ENCODE data around the gene TMSB4Y. TPM values are rescaled to one million over a fixed set of nuclear protein-coding genes. Genes with fewer than 3 reads are reported as not detected.
A peak's percentile ranks its signal among the peaks of the same experiment; 100 is the strongest.

Gene TMSB4Y
- polyA plus RNA-seq, 2 of the 4 experiments (the other 2 are of a cell fraction): 0.98 to 2.2 TPM

- peak; percentile 31; the same call in 1 of the 3 replicates for TF ChIP-seq SMC3 (IDR thresholded peaks at IDR 0.05)
- no peak for TF ChIP-seq ZFP36 (IDR thresholded peaks at IDR 0.05; ENCODE audit: borderline replicate concordance, partially characterized antibody)
- TF ChIP-seq JUNB (IDR thresholded peaks at IDR 0.05): no peak
- peak; percentile 54 to 56 for TF ChIP-seq RAD21 (conservative IDR thresholded peaks at IDR 0.05 in 1 of 2, IDR thresholded peaks at IDR 0.05 in 1 of 2)
- peak; percentile 41 for TF ChIP-seq CTCF (IDR thresholded peaks at IDR 0.05)
- no peak for TF ChIP-seq ATOH8 (CRISPR knock-in tag; IDR thresholded peaks at IDR 0.05; ENCODE audit: low read depth)
- TF ChIP-seq MAFK (IDR thresholded peaks at IDR 0.05; ENCODE audit: partially characterized antibody): no peak
- CTCF ChIA-PET: no interaction called here
- Histone ChIP-seq H3K4me3 (no peak overlapping the region), H3K4me1 (no peaks in the 10 kb centered on the region), H3K4me2 (no peak overlapping the region; the same call in 2 of the 3 replicates), H3K27ac (no peak overlapping the region), H3K9me3 (no peaks in the 10 kb centered on the region)
- DNase-seq (ENCODE audit: low read depth in 1 of 2, low spot score in 1 of 2): peak in 1 of 2 experiments; percentile 22
- peak in 1 of 2 experiments; percentile 51; a peak in 3 of 6 replicates for ATAC-seq
- FAIRE-seq: no peak
- 12% methylated on average over 10 of the region's 10 CpGs for WGBS (ENCODE audit: missing lambda C conversion rate)
- POLR2A ChIA-PET: no interaction called here
Observed at GRCh38 chrY:13738618-13739017, 34.9 kb downstream of the TMSB4Y start.

- 16% methylated on average over 9 of the region's 60 CpGs for WGBS (ENCODE audit: missing lambda C conversion rate)
- Histone ChIP-seq H3K4me3 (peak overlapping the region; percentile 41), H3K27ac (peak overlapping the region in 1 of 2 experiments; percentile 39; a peak in 1 of 6 replicates), H3K4me2 (peak overlapping the region; percentile 72), H3K4me1 (no peaks in the 10 kb centered on the region), H3K9me3 (no peaks in the 10 kb centered on the region)
- DNase-seq (ENCODE audit: low read depth in 1 of 2, low spot score in 1 of 2) (peak in 1 of 2 experiments; percentile 38), FAIRE-seq (no peak), ATAC-seq (peak; percentile 91 to 92)
- POLR2A ChIA-PET: no interaction called here
- CTCF ChIA-PET: no interaction called here
- TF ChIP-seq FOSL2 (IDR thresholded peaks at IDR 0.05) (no peak), FOSL2 (CRISPR knock-in tag; IDR thresholded peaks at IDR 0.05) (no peak), BHLHE40 (IDR thresholded peaks at IDR 0.05; ENCODE audit: low read depth, low read length) (no peak), E2F6 (IDR thresholded peaks at IDR 0.05; ENCODE audit: borderline replicate concordance, low read depth) (0 out of 2 replicates have a peak, but pooled peaks have one; percentile 28), JUN (IDR thresholded peaks at IDR 0.05) (no peak), MAX (IDR thresholded peaks at IDR 0.05) (peak; percentile 35; the same call in 1 of the 2 replicates), ZNF302 (CRISPR knock-in tag; IDR thresholded peaks at IDR 0.05) (no peak)
Observed at GRCh38 chrY:13751289-13752071, 47.8 kb downstream of the TMSB4Y start.

- ATAC-seq (no peak), DNase-seq (ENCODE audit: low read depth in 1 of 2, low spot score in 1 of 2) (no peak), FAIRE-seq (no peak)
- no peak overlapping the region for H3K27ac ChIP-seq
- 80% methylated on average over 1 of the region's 1 CpG for WGBS (ENCODE audit: missing lambda C conversion rate)
- POLR2A ChIA-PET: no interaction called here
- TF ChIP-seq PHF8 (IDR thresholded peaks at IDR 0.05; ENCODE audit: borderline replicate concordance, low read depth): no peak
- H3K4me1 ChIP-seq: no peaks in the 10 kb centered on the region
- no peaks in the 10 kb centered on the region for H3K9me3 ChIP-seq
- H3K4me3 ChIP-seq: no peak overlapping the region
- CTCF ChIA-PET: no interaction called here
- H3K4me2 ChIP-seq: no peak overlapping the region
Observed at GRCh38 chrY:13754661-13755060, 51.0 kb downstream of the TMSB4Y start.

Other genes with a start within 250 kb of the TMSB4Y start
- gene UTY, start 223.9 kb upstream of the TMSB4Y start, polyA plus RNA-seq (2011; rRNA removed): 12.3 and 12.5 TPM in 2 replicates
- gene UTY, start 223.9 kb upstream of the TMSB4Y start, polyA plus RNA-seq (2017; fragmentation: RNase III; extraction: RNeasy Plus Mini Kit Qiagen cat#74134 plus additional on column Dnase treatment): 2.8 to 3.1 TPM (median 2.9 TPM) in 3 replicates

Measured in A549 (cell line).